H9 (cell line): ENCODE data around the gene IGFLR1. TPM values are rescaled to one million over a fixed set of nuclear protein-coding genes. Genes with fewer than 3 reads are reported as not detected.

Experiments used
- DNase-seq: peaks from one replicate; pipeline ENCODE4 v3.0.0-alpha.2; 2017
- H2AFZ ChIP-seq: one replicate; pipeline ENCODE4 v1.6.1; 2013; ENCODE audit warnings: mild to moderate bottlenecking, low read length, control low read depth, moderate library complexity
- H2AK5ac ChIP-seq: 2 replicates; pipeline ENCODE4 v1.6.1; 2013; ENCODE audit warnings: low read length, control low read depth, mixed read lengths; ENCODE audit not compliant: insufficient read length
- H2BK120ac ChIP-seq: one replicate; pipeline ENCODE4 v1.6.1; 2013; ENCODE audit warnings: low read depth, mild to moderate bottlenecking, low read length, control low read depth, inconsistent platforms; ENCODE audit not compliant: poor library complexity, severe bottlenecking
- H2BK12ac ChIP-seq: 2 replicates; pipeline ENCODE4 v1.6.1; 2013; ENCODE audit warnings: low read length, control low read depth, mixed read lengths, low read depth; ENCODE audit not compliant: insufficient read length
- H2BK15ac ChIP-seq: 2 replicates; pipeline ENCODE4 v1.6.1; 2013; ENCODE audit warnings: low read depth, low read length, control low read depth
- H2BK20ac ChIP-seq: one replicate; pipeline ENCODE4 v1.6.1; 2013; ENCODE audit warnings: low read depth, mild to moderate bottlenecking, low read length, control low read depth, inconsistent platforms; ENCODE audit not compliant: poor library complexity, severe bottlenecking
- H2BK5ac ChIP-seq: 2 replicates; pipeline ENCODE4 v1.6.1; 2013; ENCODE audit warnings: low read length, control low read depth, mixed read lengths; ENCODE audit not compliant: insufficient read length
- H3K14ac ChIP-seq: 2 replicates; pipeline ENCODE4 v1.6.1; 2013; ENCODE audit warnings: low read length, control low read depth; ENCODE audit not compliant: insufficient read depth
- H3K18ac ChIP-seq: 2 replicates; pipeline ENCODE4 v1.6.1; 2013; ENCODE audit warnings: low read depth, mild to moderate bottlenecking, mixed read lengths, low read length, control low read depth; ENCODE audit not compliant: insufficient read length
- H3K23ac ChIP-seq: 2 replicates; pipeline ENCODE4 v1.6.1; 2013; ENCODE audit warnings: low read length, control low read depth, mixed read lengths, low read depth; ENCODE audit not compliant: insufficient read length
- H3K23me2 ChIP-seq: 2 replicates; pipeline ENCODE4 v1.6.1; 2013; ENCODE audit warnings: low read depth, mild to moderate bottlenecking, mixed read lengths, low read length, control low read depth; ENCODE audit not compliant: insufficient read length, poor library complexity, severe bottlenecking
- H3K27ac ChIP-seq: 2 replicates; pipeline ENCODE4 v1.5.1; 2013; ENCODE audit warnings: low read length, control low read depth, mixed read lengths, low read depth; ENCODE audit not compliant: insufficient read length
- H3K27me3 ChIP-seq: 2 replicates; pipeline ENCODE4 v1.6.1; 2013; ENCODE audit warnings: low read length, control low read depth, inconsistent platforms; ENCODE audit not compliant: insufficient read depth
- H3K4ac ChIP-seq: 2 replicates; pipeline ENCODE4 v1.6.1; 2013; ENCODE audit warnings: low read depth, mild to moderate bottlenecking, control low read depth, inconsistent platforms, low read length, moderate library complexity
- H3K4me1 ChIP-seq: 2 replicates; pipeline ENCODE4 v1.6.1; 2013; ENCODE audit warnings: low read length, control low read depth, inconsistent platforms; ENCODE audit not compliant: insufficient read depth
- H3K4me2 ChIP-seq: 2 replicates; pipeline ENCODE4 v1.6.1; 2013; ENCODE audit warnings: low read length, control low read depth, mixed read lengths; ENCODE audit not compliant: insufficient read length, insufficient read depth
- H3K56ac ChIP-seq: 2 replicates; pipeline ENCODE4 v1.6.1; 2013; ENCODE audit warnings: low read depth, mild to moderate bottlenecking, mixed read lengths, low read length, control low read depth; ENCODE audit not compliant: insufficient read length
- H3K79me1 ChIP-seq: 2 replicates; pipeline ENCODE4 v1.6.1; 2013; ENCODE audit warnings: low read depth, mild to moderate bottlenecking, moderate library complexity, low read length, control low read depth, inconsistent platforms; ENCODE audit not compliant: insufficient read depth, poor library complexity, severe bottlenecking
- H3K79me2 ChIP-seq: 2 replicates; pipeline ENCODE4 v1.6.1; 2013; ENCODE audit warnings: low read length, control low read depth, inconsistent platforms; ENCODE audit not compliant: insufficient read depth
- H3K9ac ChIP-seq: 2 replicates; pipeline ENCODE4 v1.6.1; 2013; ENCODE audit warnings: low read length, control low read depth, mixed read lengths; ENCODE audit not compliant: insufficient read length; ENCODE audit errors: extremely low read depth
- H3K9me3 ChIP-seq: one replicate; pipeline ENCODE4 v1.6.1; 2013; ENCODE audit warnings: low read depth, low read length, inconsistent platforms; ENCODE audit not compliant: control insufficient read depth
- H3T11ph ChIP-seq: one replicate; pipeline ENCODE4 v1.6.1; 2013; ENCODE audit warnings: mild to moderate bottlenecking, low read length, control low read depth, inconsistent platforms
- H4K20me1 ChIP-seq: one replicate; pipeline ENCODE4 v1.6.1; 2013; ENCODE audit not compliant: control insufficient read depth, insufficient read length, insufficient read depth
- H4K5ac ChIP-seq: 2 replicates; pipeline ENCODE4 v1.6.1; 2013; ENCODE audit warnings: low read depth, mild to moderate bottlenecking, mixed read lengths, low read length, control low read depth; ENCODE audit not compliant: insufficient read length
- H4K8ac ChIP-seq: replicated peaks from 2 replicates; pipeline ENCODE4 v1.6.1; 2013; ENCODE audit warnings: low read length, control low read depth, mixed read lengths, low read depth; ENCODE audit not compliant: insufficient read length
- H4K91ac ChIP-seq: 2 replicates; pipeline ENCODE4 v1.6.1; 2013; ENCODE audit warnings: low read depth, mild to moderate bottlenecking, moderate library complexity, mixed read lengths, low read length, control low read depth; ENCODE audit not compliant: insufficient read length
- H3K27ac Mint-ChIP-seq, 3 experiments: 2 replicates in 2 of 3; 3 replicates in 1 of 3; pipeline ENCODE4 v1.8.0; 2020 to 2021; ENCODE audit warnings: mixed read lengths in 3 of 3, mild to moderate bottlenecking in 1 of 3, moderate library complexity in 1 of 3
- H3K27me3 Mint-ChIP-seq: 2 replicates; pipeline ENCODE4 v1.8.0; 2021; ENCODE audit warnings: low read depth, mild to moderate bottlenecking, moderate library complexity, mixed read lengths
- H3K36me3 Mint-ChIP-seq, 3 experiments: 2 replicates in 2 of 3; 3 replicates in 1 of 3; pipeline ENCODE4 v1.8.0; 2020 to 2021; ENCODE audit warnings: low read depth in 3 of 3, mixed read lengths in 3 of 3; ENCODE audit not compliant: insufficient read depth in 1 of 3
- H3K4me1 Mint-ChIP-seq, 2 experiments: 2 replicates each; pipeline ENCODE4 v1.8.0; 2020; ENCODE audit warnings: mixed read lengths in 2 of 2
- H3K4me3 Mint-ChIP-seq, 2 experiments: 2 replicates in 1 of 2; 3 replicates in 1 of 2; pipeline ENCODE4 v1.8.0; 2020 to 2021; ENCODE audit warnings: mild to moderate bottlenecking in 2 of 2, mixed read lengths in 2 of 2, moderate library complexity in 1 of 2
- H3K9me3 Mint-ChIP-seq, 2 experiments: 2 replicates in 1 of 2; 3 replicates in 1 of 2; pipeline ENCODE4 v1.8.0; 2020; ENCODE audit warnings: mild to moderate bottlenecking in 2 of 2, mixed read lengths in 2 of 2, moderate library complexity in 1 of 2
- CTCF ChIP-seq: fragments of 200-600 bp; sonication (generic); conservative IDR thresholded peaks from 3 replicates; pipeline ENCODE4 v1.8.0; 2021; ENCODE audit warnings: antibody characterized with exemption, mild to moderate bottlenecking
- WGBS: extraction: QIAGEN DNeasy Blood & Tissue Kit; methylation state at CpG from one replicate; pipeline ENCODE4 v1.1.7; 2013; ENCODE audit warnings: missing lambda C conversion rate, low lambda C conversion rate, mixed read lengths; ENCODE audit not compliant: insufficient read length; ENCODE audit errors: extremely low coverage; 5-methylcytosine and 5-hydroxymethylcytosine counted together
- total RNA-seq: library from RNA; stranded (reverse); gene quantifications from 2 replicates; pipeline ENCODE4 v1.2.1, GENCODE V29; 2021

IGFLR1 gene
- total RNA-seq, 1 experiment from 2014 or later = 2.9 TPM

GRCh38 chr19:35704218-35704617, 38.0 kb downstream of the IGFLR1 start, which contains the start of gene ZBTB32:
Gene ZBTB32, plus strand, starts transcription at chr19:35704558. Its CDS starts 10,069 bp downstream, at chr19:35714627.
- no peak within 1 kb of the TSS for H3K4ac ChIP-seq
- H3K79me1 ChIP-seq = no peaks in the 10 kb centered on the region
- no peak within 1 kb of the TSS for H2AFZ ChIP-seq
- H2BK5ac ChIP-seq = no peak within 1 kb of the TSS
- no peak within 1 kb of the TSS for H3K4me2 ChIP-seq
- H3K79me2 ChIP-seq = no peaks in the 10 kb centered on the region
- H3K4me1 Mint-ChIP-seq = peaks cover 3 to 7% of the 10 kb centered on the region in 2 experiments
- H2BK12ac ChIP-seq = no peak within 1 kb of the TSS
- no peak for TF ChIP-seq CTCF
- H3K27me3 Mint-ChIP-seq = peaks cover 33% of the 10 kb centered on the region
- no peaks in the 10 kb centered on the region for H3K4me1 ChIP-seq
- no peak within 1 kb of the TSS for H3K23ac ChIP-seq
- no peak within 1 kb of the TSS for H2BK15ac ChIP-seq
- peaks cover 0 to 4% of the 10 kb centered on the region in 2 experiments; a peak in 1 of 5 replicates for H3K9me3 Mint-ChIP-seq
- no peak within 1 kb of the TSS for H3K18ac ChIP-seq
- peaks cover 4% of the 10 kb centered on the region for H3K23me2 ChIP-seq
- DNase-seq = peak; percentile 87
- peak within 1 kb of the TSS in 1 of 2 experiments; percentile 95; a peak in 2 of 5 replicates for H3K4me3 Mint-ChIP-seq
- no peaks in the 10 kb centered on the region for H4K20me1 ChIP-seq
- H4K91ac ChIP-seq = no peak within 1 kb of the TSS
- no peak within 1 kb of the TSS for H3K27ac Mint-ChIP-seq
- no peaks in the 10 kb centered on the region for H3K27me3 ChIP-seq
- H3K14ac ChIP-seq = no peak within 1 kb of the TSS
- no peaks in the 10 kb centered on the region for H3K9me3 ChIP-seq
- no CpG with 5 or more reads among the region's 24 CpGs for WGBS
- H3K9ac ChIP-seq = no peak within 1 kb of the TSS
- H4K8ac ChIP-seq = no peak within 1 kb of the TSS
- no peak within 1 kb of the TSS for H2BK120ac ChIP-seq
- H3K56ac ChIP-seq = no peak within 1 kb of the TSS
- no peak within 1 kb of the TSS for H3T11ph ChIP-seq
- H2BK20ac ChIP-seq = no peak within 1 kb of the TSS
- H3K27ac ChIP-seq = no peak within 1 kb of the TSS
- peaks cover 0 to 7% (median 0%) of the 10 kb centered on the region in 3 experiments; a peak in 1 of 7 replicates for H3K36me3 Mint-ChIP-seq
- H4K5ac ChIP-seq = no peak within 1 kb of the TSS
- no peak within 1 kb of the TSS for H2AK5ac ChIP-seq
